Calu3 (cell line): ENCODE results near the gene TUBB8. TPM values are rescaled to one million over a fixed set of nuclear protein-coding genes. Genes with fewer than 3 reads are reported as not detected.

Experiments used
- BruUV-seq: library from RNA; stranded (reverse); fragments of 400-500 nt; replicated peaks from 2 replicates; lab custom pipeline; 2021; lab: Mats Ljungman, UMichigan
- CTCF ChIA-PET: fragments of 300-600 bp; sonication (Branson Sonifier 250); formaldehyde crosslinking; loops from one replicate; lab custom pipeline; 2022; ENCODE audit warnings: antibody characterized with exemption; lab: Charles Lee
- DNase-seq: peaks from one replicate; pipeline ENCODE4 v3.0.0; 2022
- H3K27ac Mint-ChIP-seq: one replicate; pipeline ENCODE4 v1.8.0; 2022; ENCODE audit warnings: mixed read lengths; ENCODE audit not compliant: unreplicated experiment
- H3K27me3 Mint-ChIP-seq: one replicate; pipeline ENCODE4 v1.8.0; 2022; ENCODE audit warnings: mixed read lengths; ENCODE audit not compliant: unreplicated experiment
- H3K36me3 Mint-ChIP-seq: one replicate; pipeline ENCODE4 v1.8.0; 2022; ENCODE audit warnings: mild to moderate bottlenecking, moderate library complexity, mixed read lengths; ENCODE audit not compliant: insufficient read depth, unreplicated experiment
- H3K4me1 Mint-ChIP-seq: one replicate; pipeline ENCODE4 v1.8.0; 2022; ENCODE audit warnings: mild to moderate bottlenecking, low read depth, mixed read lengths; ENCODE audit not compliant: unreplicated experiment
- H3K4me3 Mint-ChIP-seq: one replicate; pipeline ENCODE4 v1.8.0; 2022; ENCODE audit warnings: mild to moderate bottlenecking, low read depth, moderate library complexity, mixed read lengths; ENCODE audit not compliant: unreplicated experiment
- H3K9me3 Mint-ChIP-seq: one replicate; pipeline ENCODE4 v1.8.0; 2022; ENCODE audit warnings: low read depth, mixed read lengths; ENCODE audit not compliant: unreplicated experiment
- intact Hi-C: fragments of 100-400 bp; cut with micrococcal nuclease; formaldehyde crosslinking; loops from one replicate; pipeline ENCODE4 v1.10.0; 2022; ENCODE audit not compliant: unreplicated experiment
- total RNA-seq: library from RNA; stranded (reverse); gene quantifications from 2 replicates; pipeline ENCODE4 v1.2.3, GENCODE V29; 2022
- TF ChIP-seq, protein P1 (sequence below): fragments of 200-600 bp; IDR thresholded peaks from one replicate; pipeline ENCODE4 v1.8.0; 2022; ENCODE audit warnings: antibody characterized with exemption; ENCODE audit not compliant: unreplicated experiment

Gene TUBB8
- total RNA-seq, 1 experiment from 2014 or later, result not detected

- intact Hi-C loops, result no loop called here
- Mint-ChIP-seq H3K9me3 (no peaks in the 10 kb centered on the region), H3K27me3 (peaks cover 55% of the 10 kb centered on the region), H3K36me3 (no peaks in the 10 kb centered on the region), H3K27ac (no peak overlapping the region), H3K4me1 (no peaks in the 10 kb centered on the region), H3K4me3 (no peak overlapping the region)
- TF ChIP-seq, protein P1, sequence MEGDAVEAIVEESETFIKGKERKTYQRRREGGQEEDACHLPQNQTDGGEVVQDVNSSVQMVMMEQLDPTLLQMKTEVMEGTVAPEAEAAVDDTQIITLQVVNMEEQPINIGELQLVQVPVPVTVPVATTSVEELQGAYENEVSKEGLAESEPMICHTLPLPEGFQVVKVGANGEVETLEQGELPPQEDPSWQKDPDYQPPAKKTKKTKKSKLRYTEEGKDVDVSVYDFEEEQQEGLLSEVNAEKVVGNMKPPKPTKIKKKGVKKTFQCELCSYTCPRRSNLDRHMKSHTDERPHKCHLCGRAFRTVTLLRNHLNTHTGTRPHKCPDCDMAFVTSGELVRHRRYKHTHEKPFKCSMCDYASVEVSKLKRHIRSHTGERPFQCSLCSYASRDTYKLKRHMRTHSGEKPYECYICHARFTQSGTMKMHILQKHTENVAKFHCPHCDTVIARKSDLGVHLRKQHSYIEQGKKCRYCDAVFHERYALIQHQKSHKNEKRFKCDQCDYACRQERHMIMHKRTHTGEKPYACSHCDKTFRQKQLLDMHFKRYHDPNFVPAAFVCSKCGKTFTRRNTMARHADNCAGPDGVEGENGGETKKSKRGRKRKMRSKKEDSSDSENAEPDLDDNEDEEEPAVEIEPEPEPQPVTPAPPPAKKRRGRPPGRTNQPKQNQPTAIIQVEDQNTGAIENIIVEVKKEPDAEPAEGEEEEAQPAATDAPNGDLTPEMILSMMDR, result no peak
- no TSS peak for BruUV-seq
- no peak for DNase-seq
- CTCF ChIA-PET, result no interaction called here
These were observed 35.9 kb upstream of the TUBB8 start for GRCh38 chr10:85044-85443.

GRCh38 chr10:83930-84530 lies 34.9 kb upstream of the TUBB8 start:
- Mint-ChIP-seq H3K27me3 (peaks cover 65% of the 10 kb centered on the region), H3K27ac (no peak overlapping the region), H3K4me1 (no peaks in the 10 kb centered on the region), H3K4me3 (no peak overlapping the region), H3K9me3 (no peaks in the 10 kb centered on the region), H3K36me3 (no peaks in the 10 kb centered on the region)
- intact Hi-C loops, result no loop called here
- TF ChIP-seq, protein P1, result no peak
- BruUV-seq, result no TSS peak
- DNase-seq, result no peak
- CTCF ChIA-PET, result no interaction called here

DNA sequence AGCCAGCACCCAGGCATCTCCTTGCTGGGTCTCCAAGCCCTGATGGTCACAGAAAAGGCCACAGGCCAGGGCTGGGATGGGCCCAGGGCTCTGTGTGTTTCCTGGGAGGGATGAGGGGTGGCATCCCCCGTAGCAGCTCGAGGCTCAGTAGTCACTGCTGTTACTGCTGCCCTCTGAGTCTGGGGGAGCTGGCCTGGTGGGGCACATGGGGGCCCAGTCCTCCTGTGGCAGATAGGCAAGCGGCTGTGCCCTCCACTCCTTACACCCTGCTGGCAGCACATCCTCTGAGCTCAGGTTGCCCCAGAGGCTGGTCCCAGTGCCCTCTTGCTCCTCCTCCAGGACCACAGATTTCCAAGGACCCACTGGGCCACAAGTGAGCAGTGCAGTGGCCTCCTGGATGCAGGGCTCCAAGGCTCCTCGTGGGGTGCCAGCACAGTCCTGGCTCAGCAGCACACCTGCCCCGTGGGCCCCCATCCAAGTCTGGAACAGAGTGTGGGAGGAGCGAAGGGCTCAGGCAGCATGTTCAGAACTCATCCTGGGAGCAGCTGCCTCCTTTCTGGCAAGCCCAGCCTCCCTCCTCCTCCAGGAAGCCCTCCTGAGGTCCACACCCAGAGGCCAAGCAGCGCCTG lies 31.5 kb upstream of the TUBB8 start:
- Mint-ChIP-seq H3K36me3 (peaks cover 6% of the 10 kb centered on the region), H3K27ac (no peak overlapping the region), H3K9me3 (no peaks in the 10 kb centered on the region), H3K4me1 (no peaks in the 10 kb centered on the region), H3K27me3 (peaks cover 66% of the 10 kb centered on the region), H3K4me3 (no peak overlapping the region)
- TF ChIP-seq, protein P1, result no peak
- DNase-seq, result no peak
- CTCF ChIA-PET, result interaction anchor here (0.6 kb wide), 1 partner anchor 126 kb away, joined by 3 read pairs; no protein-coding TSS in a partner anchor
- no TSS peak for BruUV-seq
- intact Hi-C loops, result no loop called here

DNA sequence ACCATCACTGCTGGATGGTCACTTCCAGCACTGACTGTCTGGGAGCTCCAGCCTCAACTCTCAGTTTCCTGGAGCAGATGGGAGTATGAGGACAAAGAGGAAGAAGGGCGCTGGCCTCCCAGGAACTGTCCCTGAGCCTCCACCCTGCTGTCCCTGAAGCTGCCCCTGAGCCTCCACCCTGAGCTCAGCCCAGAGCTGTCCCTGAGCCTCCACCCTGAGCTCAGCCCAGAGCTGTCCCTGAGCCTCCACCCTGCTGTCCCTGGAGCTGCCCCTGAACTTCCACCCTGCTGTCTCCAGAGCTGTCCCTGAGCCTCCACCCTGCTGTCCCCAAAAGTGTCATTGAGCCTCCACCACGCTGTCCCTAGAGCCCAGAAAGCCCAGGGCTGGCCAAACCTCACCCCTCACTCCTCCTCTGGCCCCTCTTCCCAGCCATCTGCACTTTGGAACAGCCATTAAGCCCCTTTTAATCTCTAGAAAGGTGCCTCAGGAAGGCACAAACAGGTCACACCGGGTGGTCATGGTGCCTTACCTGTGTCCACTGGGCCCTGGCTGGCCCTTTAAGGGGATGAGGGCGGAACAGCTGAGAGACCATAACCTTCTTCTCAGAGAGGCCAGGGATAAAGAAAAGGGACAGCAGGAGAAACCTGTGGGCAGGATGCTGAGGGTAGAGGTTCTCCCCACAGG lies 30.6 kb upstream of the TUBB8 start:
- CTCF ChIA-PET, result interaction anchor here (0.6 kb wide), 1 partner anchor 126 kb away, joined by 3 read pairs; no protein-coding TSS in a partner anchor
- no peak overlapping the region for H3K4me3 Mint-ChIP-seq
- peaks cover 59% of the 10 kb centered on the region for H3K27me3 Mint-ChIP-seq
- H3K36me3 Mint-ChIP-seq, result peaks cover 6% of the 10 kb centered on the region
- BruUV-seq, result no TSS peak
- H3K9me3 Mint-ChIP-seq, result no peaks in the 10 kb centered on the region
- no peak overlapping the region for H3K27ac Mint-ChIP-seq
- intact Hi-C loops, result no loop called here
- DNase-seq, result no peak
- no peaks in the 10 kb centered on the region for H3K4me1 Mint-ChIP-seq
- TF ChIP-seq, protein P1, result no peak
